GM13977 (cell line): ENCODE measurements around the gene CYP2A6.

ENCODE experiments used
- DNase-seq: peaks from one replicate; pipeline ENCODE4 v3.0.0; 2012; ENCODE audit warnings: low spot score
- in situ Hi-C: fragments of 300-500 bp; cut with MboI; formaldehyde crosslinking; loops from one replicate; pipeline ENCODE4 v1.12.0; 2022; ENCODE audit warnings: low sequenced_read_pairs, low pct_unique_long_range_greater_than_20kb, mixed read lengths, inconsistent platforms; ENCODE audit not compliant: unreplicated experiment
- TF ChIP-seq, protein P1 (sequence below): IDR thresholded peaks from 2 replicates; pipeline ENCODE4 v1.5.1; 2012; ENCODE audit warnings: mild to moderate bottlenecking, control low read depth; ENCODE audit not compliant: insufficient read depth; ENCODE audit errors: extremely low read depth, missing control alignments

Gene CYP2A6

DNA sequence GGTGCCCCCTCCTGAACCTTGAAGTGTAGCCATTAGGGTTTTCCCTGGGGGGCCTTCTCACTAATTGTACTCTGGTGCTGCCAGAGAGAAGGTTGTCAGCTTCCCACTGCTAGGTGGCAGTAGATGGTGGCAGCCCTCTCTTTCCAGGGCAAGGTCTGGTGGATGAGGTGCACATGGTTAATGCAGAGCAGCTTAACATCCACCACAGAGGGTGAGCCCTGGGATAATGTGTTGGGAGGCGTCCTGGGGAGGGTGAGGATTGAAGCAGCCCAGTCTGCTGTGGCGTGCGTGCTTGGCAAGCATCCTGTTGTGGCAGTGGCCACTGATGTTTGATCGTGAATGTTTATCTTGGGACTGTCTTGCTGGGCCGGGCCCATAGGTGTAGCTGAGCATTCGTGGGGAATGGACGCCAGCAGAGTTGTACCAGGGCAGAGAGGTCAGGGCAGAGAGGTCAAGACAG, 45.4 kb downstream of the CYP2A6 start:
- TF ChIP-seq, protein P1, sequence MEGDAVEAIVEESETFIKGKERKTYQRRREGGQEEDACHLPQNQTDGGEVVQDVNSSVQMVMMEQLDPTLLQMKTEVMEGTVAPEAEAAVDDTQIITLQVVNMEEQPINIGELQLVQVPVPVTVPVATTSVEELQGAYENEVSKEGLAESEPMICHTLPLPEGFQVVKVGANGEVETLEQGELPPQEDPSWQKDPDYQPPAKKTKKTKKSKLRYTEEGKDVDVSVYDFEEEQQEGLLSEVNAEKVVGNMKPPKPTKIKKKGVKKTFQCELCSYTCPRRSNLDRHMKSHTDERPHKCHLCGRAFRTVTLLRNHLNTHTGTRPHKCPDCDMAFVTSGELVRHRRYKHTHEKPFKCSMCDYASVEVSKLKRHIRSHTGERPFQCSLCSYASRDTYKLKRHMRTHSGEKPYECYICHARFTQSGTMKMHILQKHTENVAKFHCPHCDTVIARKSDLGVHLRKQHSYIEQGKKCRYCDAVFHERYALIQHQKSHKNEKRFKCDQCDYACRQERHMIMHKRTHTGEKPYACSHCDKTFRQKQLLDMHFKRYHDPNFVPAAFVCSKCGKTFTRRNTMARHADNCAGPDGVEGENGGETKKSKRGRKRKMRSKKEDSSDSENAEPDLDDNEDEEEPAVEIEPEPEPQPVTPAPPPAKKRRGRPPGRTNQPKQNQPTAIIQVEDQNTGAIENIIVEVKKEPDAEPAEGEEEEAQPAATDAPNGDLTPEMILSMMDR = no peak
- DNase-seq = no peak
- in situ Hi-C loops = no loop called here

DNA sequence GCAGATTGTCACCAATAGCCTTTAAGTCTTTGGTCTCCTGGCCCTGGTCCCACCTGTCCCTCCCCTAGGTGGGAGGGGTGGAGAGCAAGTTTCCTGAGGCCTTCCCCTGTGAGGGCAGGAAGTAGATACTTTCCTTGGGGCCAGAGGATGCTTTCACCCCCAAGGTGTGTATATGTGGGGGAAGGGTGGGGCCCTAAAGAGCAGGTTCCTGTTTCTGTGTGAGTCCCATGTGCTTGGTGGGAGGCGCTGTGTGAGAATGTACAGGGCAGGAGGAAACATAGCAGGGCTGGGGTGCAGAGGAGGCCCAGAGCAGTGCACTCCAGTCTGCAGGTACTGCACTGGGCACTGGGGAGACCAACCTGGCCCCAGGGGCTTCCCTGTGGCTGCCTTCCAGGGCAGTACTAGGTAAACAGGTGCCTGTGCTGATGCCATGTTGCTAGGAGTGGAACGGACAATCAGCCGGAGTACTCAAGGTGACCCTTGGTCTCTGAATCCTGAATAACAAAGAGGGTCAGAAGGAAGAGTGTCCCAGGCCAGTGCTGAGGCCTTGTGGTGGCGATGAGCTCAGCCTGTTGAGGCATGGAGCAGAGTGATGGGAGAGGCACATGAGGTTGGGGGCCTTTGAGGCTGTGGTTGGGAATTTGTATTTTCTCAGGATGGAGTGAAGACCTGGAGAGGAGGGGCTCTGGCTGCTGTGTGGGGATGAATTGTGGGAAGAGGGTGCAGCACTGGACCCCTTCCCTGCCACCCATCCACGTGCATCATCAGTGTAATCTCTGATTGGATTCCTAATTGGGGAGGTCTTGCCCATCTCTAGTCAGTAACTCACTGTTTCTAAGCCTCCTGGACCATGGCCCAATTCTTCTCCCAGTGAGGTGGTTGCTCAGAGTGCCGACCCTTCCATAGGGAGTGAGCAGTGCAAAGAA, 46.1 kb downstream of the CYP2A6 start:
- DNase-seq = peak; percentile 57
- TF ChIP-seq, protein P1 = no peak
- in situ Hi-C loops = no loop called here

DNA sequence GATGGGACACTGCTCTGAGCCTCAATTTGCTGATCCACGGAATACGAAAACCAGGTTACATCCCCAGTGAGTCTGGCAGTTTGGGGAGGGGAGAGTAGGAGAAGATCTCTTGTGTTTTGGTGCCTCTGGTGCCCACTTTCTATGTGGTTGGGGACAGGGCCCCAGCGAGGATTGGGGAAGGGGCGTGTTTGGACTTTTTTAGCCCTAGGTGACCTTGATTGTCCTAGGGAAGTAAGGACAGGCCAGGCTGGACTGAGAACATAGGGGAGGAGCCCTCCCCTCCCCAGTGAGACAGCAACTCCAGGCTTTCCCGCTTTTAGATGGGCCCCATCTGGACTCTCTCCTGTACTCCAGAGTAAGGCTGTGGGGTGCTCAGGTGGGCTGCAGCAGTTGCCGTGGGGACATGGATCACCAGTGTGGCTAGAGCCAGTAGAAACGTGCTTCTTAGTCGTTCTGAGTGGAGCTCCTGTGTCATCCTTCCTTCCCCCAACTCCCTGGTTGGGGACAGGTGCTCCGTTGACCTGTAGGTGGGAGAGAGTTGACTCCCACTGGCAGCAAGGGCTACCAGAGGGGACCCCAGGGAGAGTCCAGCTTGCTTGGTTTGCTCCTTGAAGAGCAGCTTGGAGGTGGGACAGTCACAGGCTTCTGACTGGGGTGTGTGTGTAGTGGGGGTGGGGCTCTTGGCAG, 46.9 kb downstream of the CYP2A6 start:
- in situ Hi-C loops = no loop called here
- DNase-seq = no peak
- TF ChIP-seq, protein P1 = no peak

DNA sequence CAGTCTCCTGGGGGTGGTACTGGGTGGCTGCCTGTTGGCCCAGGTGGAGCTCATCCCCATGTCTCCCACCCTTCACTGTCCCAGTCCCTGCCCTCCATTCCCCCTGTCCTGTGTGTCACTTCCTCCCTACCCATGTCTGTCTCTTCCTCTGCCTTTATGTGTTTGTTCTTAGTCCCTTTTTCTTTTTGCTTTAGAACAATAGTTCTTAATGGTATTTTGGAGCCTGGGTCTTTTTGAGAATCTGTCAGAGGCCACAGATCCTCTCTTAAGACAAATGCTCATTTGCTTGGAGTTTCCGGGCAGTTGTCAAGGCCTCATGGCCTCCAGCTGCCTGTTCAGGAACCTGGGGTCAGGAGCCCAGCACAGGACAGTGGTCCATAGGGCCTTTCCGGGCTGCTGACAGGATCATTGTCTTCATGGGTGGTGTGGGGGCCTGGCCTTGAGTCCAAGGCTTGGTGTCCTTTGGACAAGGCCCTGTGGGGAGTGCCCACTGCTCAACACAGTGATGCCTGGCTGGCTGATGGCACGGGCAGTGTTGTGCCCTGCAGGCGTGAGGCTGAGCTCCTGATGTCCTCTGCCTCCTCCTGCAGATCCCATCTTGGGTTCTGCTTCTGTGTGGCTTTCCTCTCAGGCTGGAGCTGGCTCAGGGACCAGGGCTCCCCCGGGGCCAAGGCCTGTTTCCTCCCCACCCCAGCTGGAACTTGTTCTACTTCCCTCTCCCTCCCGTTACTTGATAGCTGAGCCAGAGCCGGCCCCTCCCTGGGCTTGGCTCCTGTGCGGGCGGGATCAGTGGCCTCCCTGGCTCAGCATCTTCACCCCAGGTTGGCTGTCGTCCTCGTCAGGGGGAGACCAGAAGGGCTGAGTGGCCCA, 47.7 kb downstream of the CYP2A6 start:
- in situ Hi-C loops = no loop called here
- DNase-seq = no peak
- TF ChIP-seq, protein P1 = no peak

DNA sequence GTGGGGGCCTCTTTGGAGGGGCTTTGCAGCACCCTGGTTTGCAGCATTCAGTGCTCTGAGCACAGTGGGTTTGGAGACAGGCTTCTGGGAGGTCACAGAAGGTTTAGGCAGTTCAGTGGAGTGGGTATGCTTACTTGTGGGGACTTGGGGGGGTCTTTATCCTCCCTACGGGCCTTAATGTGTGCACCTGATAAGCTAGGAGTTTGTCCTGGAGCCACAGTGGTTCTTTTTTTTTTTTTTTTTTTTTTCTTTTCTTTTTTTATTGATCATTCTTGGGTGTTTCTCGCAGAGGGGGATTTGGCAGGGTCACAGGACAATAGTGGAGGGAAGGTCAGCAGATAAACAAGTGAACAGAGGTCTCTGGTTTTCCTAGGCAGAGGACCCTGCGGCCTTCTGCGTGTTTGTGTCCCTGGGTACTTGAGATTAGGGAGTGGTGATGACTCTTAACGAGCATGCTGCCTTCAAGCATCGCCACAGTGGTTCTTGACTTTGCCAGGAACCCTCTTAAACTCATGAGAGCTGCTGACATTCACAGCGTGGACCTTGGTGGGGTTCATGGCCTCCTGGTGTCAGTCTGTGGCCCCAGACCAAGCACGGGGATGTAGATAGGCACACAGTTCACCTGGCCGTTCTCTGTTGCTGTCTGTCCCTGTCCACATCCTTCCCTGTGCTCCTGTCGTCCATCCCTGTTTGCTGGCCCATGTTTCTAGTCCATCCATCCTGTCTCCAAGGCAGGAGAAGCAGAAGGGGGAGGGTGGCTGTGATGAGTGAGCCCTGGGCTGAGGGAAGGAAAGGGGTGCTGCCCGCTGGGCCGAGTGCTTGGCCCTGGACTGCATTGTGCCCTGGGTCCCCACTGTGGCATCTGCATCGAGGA, 48.6 kb downstream of the CYP2A6 start:
- in situ Hi-C loops = no loop called here
- DNase-seq = no peak
- TF ChIP-seq, protein P1 = no peak

DNA sequence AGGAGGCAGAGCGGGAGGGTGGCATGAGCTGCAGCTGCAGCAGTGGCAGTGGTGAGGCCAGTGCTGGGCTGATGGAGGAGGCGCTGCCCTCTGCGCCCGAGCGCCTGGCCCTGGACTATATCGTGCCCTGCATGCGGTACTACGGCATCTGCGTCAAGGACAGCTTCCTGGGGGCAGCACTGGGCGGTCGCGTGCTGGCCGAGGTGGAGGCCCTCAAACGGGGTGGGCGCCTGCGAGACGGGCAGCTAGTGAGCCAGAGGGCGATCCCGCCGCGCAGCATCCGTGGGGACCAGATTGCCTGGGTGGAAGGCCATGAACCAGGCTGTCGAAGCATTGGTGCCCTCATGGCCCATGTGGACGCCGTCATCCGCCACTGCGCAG, 49.3 kb downstream of the CYP2A6 start:
- TF ChIP-seq, protein P1 = no peak
- no peak for DNase-seq
- in situ Hi-C loops = no loop called here
